Measurements from ENCODE around the gene TSHR.

GRCh38 chr14:81153187-81153586 is 197.8 kb downstream of the TSHR start:
- no peak for TF ChIP-seq EZH2 (IDR thresholded peaks at IDR 0.05)
- TF ChIP-seq EGR1 (IDR thresholded peaks at IDR 0.05; ENCODE audit: low read depth), result no peak
- TF ChIP-seq, protein P1, sequence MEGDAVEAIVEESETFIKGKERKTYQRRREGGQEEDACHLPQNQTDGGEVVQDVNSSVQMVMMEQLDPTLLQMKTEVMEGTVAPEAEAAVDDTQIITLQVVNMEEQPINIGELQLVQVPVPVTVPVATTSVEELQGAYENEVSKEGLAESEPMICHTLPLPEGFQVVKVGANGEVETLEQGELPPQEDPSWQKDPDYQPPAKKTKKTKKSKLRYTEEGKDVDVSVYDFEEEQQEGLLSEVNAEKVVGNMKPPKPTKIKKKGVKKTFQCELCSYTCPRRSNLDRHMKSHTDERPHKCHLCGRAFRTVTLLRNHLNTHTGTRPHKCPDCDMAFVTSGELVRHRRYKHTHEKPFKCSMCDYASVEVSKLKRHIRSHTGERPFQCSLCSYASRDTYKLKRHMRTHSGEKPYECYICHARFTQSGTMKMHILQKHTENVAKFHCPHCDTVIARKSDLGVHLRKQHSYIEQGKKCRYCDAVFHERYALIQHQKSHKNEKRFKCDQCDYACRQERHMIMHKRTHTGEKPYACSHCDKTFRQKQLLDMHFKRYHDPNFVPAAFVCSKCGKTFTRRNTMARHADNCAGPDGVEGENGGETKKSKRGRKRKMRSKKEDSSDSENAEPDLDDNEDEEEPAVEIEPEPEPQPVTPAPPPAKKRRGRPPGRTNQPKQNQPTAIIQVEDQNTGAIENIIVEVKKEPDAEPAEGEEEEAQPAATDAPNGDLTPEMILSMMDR (IDR thresholded peaks at IDR 0.05 in 2 of 3, conservative IDR thresholded peaks at IDR 0.05 in 1 of 3; ENCODE audit: borderline replicate concordance in 1 of 3, insufficient read depth in 1 of 3, low read depth in 2 of 3, low read length in 2 of 3), result no peak
- TF ChIP-seq, protein P2, sequence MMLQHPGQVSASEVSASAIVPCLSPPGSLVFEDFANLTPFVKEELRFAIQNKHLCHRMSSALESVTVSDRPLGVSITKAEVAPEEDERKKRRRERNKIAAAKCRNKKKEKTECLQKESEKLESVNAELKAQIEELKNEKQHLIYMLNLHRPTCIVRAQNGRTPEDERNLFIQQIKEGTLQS (IDR thresholded peaks at IDR 0.05), result no peak
- no peak for TF ChIP-seq SP1 (IDR thresholded peaks at IDR 0.05; ENCODE audit: low read depth)
- no peak for TF ChIP-seq POLR2A (IDR thresholded peaks at IDR 0.05; ENCODE audit: borderline replicate concordance, extremely low read depth, insufficient read depth, insufficient read length)
- TF ChIP-seq SRF (IDR thresholded peaks at IDR 0.05; ENCODE audit: low read depth), result no peak
- TF ChIP-seq, protein P3, sequence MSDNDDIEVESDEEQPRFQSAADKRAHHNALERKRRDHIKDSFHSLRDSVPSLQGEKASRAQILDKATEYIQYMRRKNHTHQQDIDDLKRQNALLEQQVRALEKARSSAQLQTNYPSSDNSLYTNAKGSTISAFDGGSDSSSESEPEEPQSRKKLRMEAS (IDR thresholded peaks at IDR 0.05), result no peak
- no peak for TF ChIP-seq RAD21 (IDR thresholded peaks at IDR 0.05; ENCODE audit: low read depth)
- no peak for TF ChIP-seq POLR2AphosphoS5 (IDR thresholded peaks at IDR 0.05; ENCODE audit: low read depth, low read length)
- no peak for TF ChIP-seq TCF7L2 (IDR thresholded peaks at IDR 0.05; ENCODE audit: borderline replicate concordance, extremely low read depth, insufficient read depth, insufficient read length)
- TF ChIP-seq JUND (IDR thresholded peaks at IDR 0.05), result no peak

Data from HCT116 (cell line).